G401 (cell line): ENCODE data around the gene GLCE. TPM values are rescaled to one million over a fixed set of nuclear protein-coding genes. Genes with fewer than 3 reads are reported as not detected.

Experiments
- DNase-seq: peaks from one replicate; pipeline ENCODE4 v3.0.0-alpha.2; 2015; ENCODE audit warnings: low spot score
- in situ Hi-C: cut with HindIII; loops from 2 replicates; pipeline ENCODE4 v1.10.0; 2016; ENCODE audit warnings: low sequenced_read_pairs, mixed read lengths
- total RNA-seq: library from RNA; depleted of rRNA; stranded (reverse); fragments of >200 nt; shearing (Covaris generic); gene quantifications from 2 replicates; pipeline ENCODE4 v1.2.3, GENCODE V29; 2014

Gene GLCE
- total RNA-seq, 1 experiment from 2014 or later: 11.2 TPM

- in situ Hi-C loops: no loop called here
- DNase-seq: no peak
Observed at GRCh38 chr15:69232144-69232543, 71.7 kb downstream of the GLCE start.

DNA sequence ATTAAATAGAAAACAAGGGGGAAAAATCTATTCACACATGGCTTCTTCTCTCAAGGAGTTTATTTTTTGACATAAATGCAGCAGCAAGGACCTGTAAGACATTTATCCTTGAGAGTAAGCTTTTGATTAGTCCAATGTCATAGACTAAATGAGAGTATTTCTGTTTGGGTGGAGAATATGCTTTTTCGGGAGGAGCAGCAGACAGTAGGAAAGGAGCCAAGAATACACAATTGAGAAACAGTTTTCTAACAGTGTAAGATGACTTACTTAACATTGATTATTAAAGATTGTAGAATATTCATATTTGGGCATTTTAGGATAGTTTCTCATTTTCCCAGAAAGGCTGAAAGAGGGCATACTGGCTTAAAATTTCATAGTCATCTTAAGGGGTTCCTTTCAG, 72.3 kb downstream of the GLCE start:
- in situ Hi-C loops: no loop called here
- DNase-seq: no peak

GRCh38 chr15:69234676-69235075, 74.2 kb downstream of the GLCE start:
- DNase-seq: no peak
- in situ Hi-C loops: no loop called here

DNA sequence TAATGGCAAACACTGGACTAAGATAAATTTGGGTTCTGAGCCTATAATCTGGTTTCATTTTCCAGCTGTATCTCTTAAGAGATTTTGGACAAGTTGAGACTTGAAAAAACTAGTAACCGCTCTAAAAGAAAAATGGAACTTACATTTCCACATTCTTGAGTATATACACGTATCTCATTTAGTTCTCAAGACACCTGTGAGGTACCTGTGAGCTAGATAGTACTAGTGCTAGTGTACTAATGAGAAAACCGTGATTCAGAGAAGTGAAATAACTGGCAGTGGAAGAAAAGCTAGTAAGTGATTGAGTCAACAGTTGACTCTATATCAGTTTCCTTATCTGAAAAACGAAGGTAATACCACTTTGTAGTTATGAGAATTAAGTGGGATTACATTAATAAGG, 76.1 kb downstream of the GLCE start:
- no peak for DNase-seq
- in situ Hi-C loops: no loop called here

- no peak for DNase-seq
Observed at GRCh38 chr15:69237718-69238117, 77.3 kb downstream of the GLCE start.

GRCh38 chr15:69244798-69245197, 84.4 kb downstream of the GLCE start:
- in situ Hi-C loops: no loop called here

More at GRCh38 chr15:69237718-69238117, 77.3 kb downstream of the GLCE start:
- in situ Hi-C loops: no loop called here

DNA sequence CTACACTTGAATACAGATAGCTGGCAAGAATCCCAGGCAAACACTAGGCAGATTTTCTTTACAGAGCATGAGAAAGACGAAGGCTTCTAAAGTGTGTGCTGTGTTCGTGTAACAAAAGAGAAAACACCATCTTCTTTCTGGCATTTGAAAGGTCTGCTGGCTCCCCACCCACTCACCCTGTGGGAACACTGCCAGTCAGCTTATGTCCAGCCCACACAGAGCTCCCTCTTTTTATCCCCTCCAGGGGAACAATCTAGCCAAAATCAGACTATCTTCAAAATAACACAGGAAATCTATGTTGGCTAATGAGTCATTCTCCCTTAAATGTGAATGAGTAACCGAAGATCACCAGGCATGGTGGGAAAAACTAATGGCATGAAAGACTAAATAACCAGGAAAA, 92.7 kb downstream of the GLCE start:
- in situ Hi-C loops: no loop called here
- DNase-seq: peak; percentile 46

More at GRCh38 chr15:69244798-69245197, 84.4 kb downstream of the GLCE start:
- DNase-seq: no peak

- DNase-seq: peak; percentile 80
- in situ Hi-C loops: no loop called here
Observed at GRCh38 chr15:69265347-69265955, 105.0 kb downstream of the GLCE start.

GRCh38 chr15:69271217-69271616, 110.8 kb downstream of the GLCE start:
- DNase-seq: no peak
- in situ Hi-C loops: no loop called here

GRCh38 chr15:69272139-69272538, 111.7 kb downstream of the GLCE start:
- in situ Hi-C loops: no loop called here

DNA sequence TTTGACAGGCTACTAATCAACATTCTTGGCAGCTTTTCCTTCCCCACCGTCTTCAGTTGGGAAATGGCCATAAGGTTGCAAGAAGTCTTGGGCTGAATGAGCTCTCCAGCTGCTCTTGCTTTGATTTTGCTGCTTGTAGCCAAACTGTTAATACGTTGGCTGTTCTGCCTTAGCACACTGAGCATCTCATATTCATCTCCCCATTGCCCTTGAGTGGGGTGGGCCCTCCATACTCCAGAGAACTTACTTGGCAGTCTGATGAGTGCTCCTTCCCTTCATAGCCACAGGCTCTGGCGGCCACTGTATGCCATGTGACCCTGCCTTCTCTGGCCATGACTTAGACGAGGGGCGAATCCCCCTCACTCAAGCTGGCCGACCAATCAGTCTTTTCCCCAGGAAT, 112.5 kb downstream of the GLCE start:
- in situ Hi-C loops: no loop called here
- no peak for DNase-seq

More at GRCh38 chr15:69272139-69272538, 111.7 kb downstream of the GLCE start:
- DNase-seq: no peak

- in situ Hi-C loops: no loop called here
- DNase-seq: no peak
Observed at GRCh38 chr15:69275074-69275670, 114.7 kb downstream of the GLCE start.

DNA sequence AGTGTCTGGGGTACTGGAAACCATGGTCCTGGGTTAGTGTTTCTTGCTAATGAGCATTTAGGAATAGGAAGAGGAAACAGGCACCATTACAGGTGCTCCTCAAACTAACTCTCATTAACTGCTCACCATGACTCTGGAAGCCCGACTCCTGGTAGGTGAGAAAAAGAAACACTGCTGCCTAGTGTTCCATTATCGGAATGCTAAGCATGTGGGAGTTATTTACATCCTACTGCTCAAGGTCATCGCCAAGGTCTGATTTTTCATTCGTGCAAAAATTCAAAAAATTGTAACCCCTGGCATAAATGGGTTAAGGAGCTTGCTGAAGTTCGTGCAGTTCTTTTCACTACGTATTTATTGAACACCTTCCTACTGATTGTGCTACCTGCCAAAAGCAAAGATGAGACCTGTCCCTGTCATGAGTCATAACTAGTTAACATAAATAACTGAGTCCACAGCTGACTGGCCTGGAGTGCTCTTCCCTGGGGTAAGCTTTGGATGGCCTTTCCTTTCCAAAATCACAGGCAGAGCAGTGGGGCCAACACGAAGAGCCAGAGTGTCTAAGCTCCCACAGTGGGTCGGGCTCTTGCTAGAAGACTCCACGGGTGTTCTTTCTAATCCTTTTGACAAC, 115.6 kb downstream of the GLCE start:
- no peak for DNase-seq
- in situ Hi-C loops: no loop called here

GRCh38 chr15:69277316-69277715, 116.9 kb downstream of the GLCE start:
- no peak for DNase-seq
- in situ Hi-C loops: no loop called here

GRCh38 chr15:69279636-69280035, 119.2 kb downstream of the GLCE start:
- in situ Hi-C loops: no loop called here

GRCh38 chr15:69280783-69281182, 120.3 kb downstream of the GLCE start:
- no peak for DNase-seq
- in situ Hi-C loops: no loop called here

More at GRCh38 chr15:69279636-69280035, 119.2 kb downstream of the GLCE start:
- DNase-seq: no peak

DNA sequence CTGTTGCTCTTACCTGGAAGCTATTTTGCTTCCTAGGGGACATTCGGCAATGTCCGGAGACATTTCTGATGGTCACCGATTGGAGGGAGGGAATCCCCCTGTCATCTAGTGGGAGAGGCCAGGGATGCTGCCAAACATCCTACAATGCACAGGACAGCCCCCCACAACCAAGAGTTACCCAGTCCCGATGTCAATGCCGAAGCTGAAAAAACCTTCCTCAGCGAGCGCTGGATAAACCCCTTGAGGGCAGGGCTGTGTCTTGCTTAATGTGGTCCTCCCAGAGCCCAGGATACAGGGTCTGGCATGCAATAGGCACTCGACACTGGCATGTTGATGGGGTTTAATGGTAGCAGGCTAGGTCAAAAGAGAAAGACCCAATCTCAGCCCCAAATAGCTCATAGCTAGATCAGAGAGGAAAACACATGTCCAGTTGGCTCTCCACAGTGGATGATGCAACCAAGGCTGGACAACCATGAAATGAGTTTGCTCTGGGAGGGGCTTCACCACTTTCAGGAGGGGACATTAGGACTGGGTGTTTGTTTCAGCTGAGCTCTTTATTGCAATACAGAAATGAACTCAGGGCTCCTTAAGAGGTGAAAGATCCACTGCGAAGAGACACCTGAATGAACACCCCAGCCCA, 121.8 kb downstream of the GLCE start:
- in situ Hi-C loops: no loop called here
- no peak for DNase-seq

- in situ Hi-C loops: no loop called here
Observed at GRCh38 chr15:69285834-69286233, 125.4 kb downstream of the GLCE start.

DNA sequence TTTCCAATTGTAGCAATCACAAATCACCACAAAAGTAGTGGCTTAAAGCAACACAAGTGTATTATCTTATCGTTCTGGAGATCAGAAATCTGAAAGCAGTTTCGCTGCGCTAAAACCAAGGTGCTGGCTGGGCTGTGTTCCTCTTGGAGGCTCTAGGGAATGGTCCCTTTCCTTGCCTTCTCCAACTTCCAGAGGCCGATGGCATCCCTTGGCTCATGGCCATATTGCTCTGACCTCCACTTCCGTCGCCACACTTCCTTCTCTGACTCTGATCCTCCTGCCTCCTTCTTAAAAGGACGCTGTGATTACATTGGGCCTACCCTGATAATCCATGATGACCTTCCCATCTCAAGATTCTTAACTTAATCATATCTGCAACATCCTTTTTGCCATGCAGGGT, 127.6 kb downstream of the GLCE start:
- in situ Hi-C loops: no loop called here
- no peak for DNase-seq

More at GRCh38 chr15:69285834-69286233, 125.4 kb downstream of the GLCE start:
- no peak for DNase-seq
